Panc1 (cell line): ENCODE results near the gene ODF4. TPM values are rescaled to one million over a fixed set of nuclear protein-coding genes. Genes with fewer than 3 reads are reported as not detected.

Source experiments
- ATAC-seq: fragments of 200-7000 bp; cut with Tn5 transposase; 2 replicates; pipeline ENCODE4 v1.9.1; 2020; ENCODE audit warnings: mild to moderate bottlenecking, moderate library complexity
- BruUV-seq: library from RNA; stranded (reverse); fragments of 400-500 nt; replicated peaks from 2 replicates; lab custom pipeline; 2021; lab: Mats Ljungman, UMichigan
- CTCF ChIA-PET: fragments of 300-600 bp; sonication (Branson Sonifier 250); formaldehyde crosslinking; loops from one replicate; lab custom pipeline; 2022; ENCODE audit warnings: antibody characterized with exemption; lab: Charles Lee
- POLR2A ChIA-PET: fragments of 300-600 bp; sonication (Branson Sonifier 250); formaldehyde crosslinking; loops from one replicate; lab custom pipeline; 2022; ENCODE audit warnings: antibody characterized with exemption; lab: Charles Lee
- DNase-seq: peaks from one replicate; pipeline ENCODE4 v3.0.0-alpha.2; 2010; ENCODE audit warnings: low read depth, low spot score
- H3K27ac ChIP-seq: 2 replicates; pipeline ENCODE4 v1.5.1; 2011; ENCODE audit warnings: mild to moderate bottlenecking, low read length, inconsistent platforms
- H3K27me3 ChIP-seq: fragments of 200-500 bp; sonication (Bioruptor generic); 2 replicates; pipeline ENCODE4 v1.6.0; 2014; ENCODE audit warnings: low read length, inconsistent platforms; ENCODE audit not compliant: control insufficient read depth, insufficient read depth
- H3K36me3 ChIP-seq: fragments of 200-500 bp; sonication (Bioruptor generic); 2 replicates; pipeline ENCODE4 v1.5.1; 2014; ENCODE audit warnings: inconsistent platforms, mild to moderate bottlenecking, low read length, moderate library complexity; ENCODE audit not compliant: control insufficient read depth, insufficient read depth
- H3K4me1 ChIP-seq: 2 replicates; pipeline ENCODE4 v1.5.1; 2011; ENCODE audit warnings: inconsistent platforms, mild to moderate bottlenecking, low read length, moderate library complexity; ENCODE audit not compliant: control insufficient read depth, insufficient read depth
- H3K4me3 ChIP-seq, 2 experiments: 2 replicates each; pipeline ENCODE4 v1.5.1; 2011 to 2012; ENCODE audit warnings: low read depth in 2 of 2, low read length in 2 of 2, mild to moderate bottlenecking in 2 of 2, inconsistent platforms in 1 of 2, moderate library complexity in 1 of 2
- H3K9me3 ChIP-seq: fragments of 200-500 bp; sonication (Bioruptor generic); 2 replicates; pipeline ENCODE4 v1.5.1; 2014; ENCODE audit warnings: low read depth, mild to moderate bottlenecking, inconsistent platforms, low read length, moderate library complexity; ENCODE audit not compliant: control insufficient read depth, insufficient read depth
- POLR2AphosphoS5 ChIP-seq: IDR thresholded peaks from 2 replicates; pipeline ENCODE4 v1.6.1; 2012; ENCODE audit warnings: mild to moderate bottlenecking, low read depth, low read length, moderate library complexity
- SIN3A ChIP-seq: IDR thresholded peaks from 2 replicates; pipeline ENCODE4 v1.6.1; 2012; ENCODE audit warnings: low read depth, mild to moderate bottlenecking, low read length, moderate library complexity, borderline replicate concordance; ENCODE audit not compliant: insufficient read depth
- TCF7L2 ChIP-seq: IDR thresholded peaks from 2 replicates; pipeline ENCODE4 v1.6.1; 2011; ENCODE audit warnings: mild to moderate bottlenecking, low read depth, low read length, inconsistent platforms
- in situ Hi-C: cut with HindIII; loops from 2 replicates; pipeline ENCODE4 v1.10.0; 2016; ENCODE audit warnings: low sequenced_read_pairs, low pct_unique_long_range_greater_than_20kb
- intact Hi-C: fragments of 100-400 bp; cut with micrococcal nuclease; formaldehyde crosslinking; loops from one replicate; pipeline ENCODE4 v1.10.0; 2022; ENCODE audit not compliant: unreplicated experiment
- total RNA-seq: library from RNA; stranded (reverse); gene quantifications from one replicate; pipeline ENCODE4 v1.2.1, GENCODE V29; 2021; ENCODE audit not compliant: unreplicated experiment
- TF ChIP-seq, protein P1 (sequence below), 2 experiments: IDR thresholded peaks; 2 replicates each; pipeline ENCODE4 v1.6.1; 2011 to 2012; ENCODE audit warnings: low read depth in 2 of 2, control low read depth in 1 of 2, low read length in 1 of 2, mild to moderate bottlenecking in 1 of 2, moderate library complexity in 1 of 2; ENCODE audit not compliant: insufficient read depth in 1 of 2
- TF ChIP-seq, protein P2 (sequence below): fragments of 450-650 bp; IDR thresholded peaks from 2 replicates; pipeline ENCODE4 v1.5.1; 2017; ENCODE audit warnings: mild to moderate bottlenecking

The ODF4 gene
- total RNA-seq, 1 experiment from 2014 or later, result not detected

DNA sequence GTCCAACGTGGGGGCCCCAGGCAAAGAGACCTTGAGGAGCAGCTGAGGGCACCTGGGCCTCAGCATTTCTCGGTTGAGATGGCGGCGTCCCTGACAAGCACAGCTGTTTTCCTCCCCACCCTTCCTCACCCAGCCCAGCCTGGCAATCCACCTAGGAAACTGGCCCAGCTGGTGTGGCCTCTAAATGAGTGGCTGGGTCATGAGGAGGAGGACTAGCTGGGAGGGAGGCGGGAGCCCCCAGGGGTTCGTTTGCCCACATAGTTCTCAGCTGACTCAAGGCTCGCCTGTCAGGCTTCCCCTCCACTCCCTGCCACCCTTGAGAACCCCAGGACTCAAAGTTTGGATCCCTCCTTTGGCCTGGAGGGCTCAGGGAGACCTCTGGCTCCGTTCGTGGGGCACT lies 52.1 kb downstream of the ODF4 start:
- peak; percentile 36; the same call in 1 of the 2 replicates for ATAC-seq
- no TSS peak for BruUV-seq

DNA sequence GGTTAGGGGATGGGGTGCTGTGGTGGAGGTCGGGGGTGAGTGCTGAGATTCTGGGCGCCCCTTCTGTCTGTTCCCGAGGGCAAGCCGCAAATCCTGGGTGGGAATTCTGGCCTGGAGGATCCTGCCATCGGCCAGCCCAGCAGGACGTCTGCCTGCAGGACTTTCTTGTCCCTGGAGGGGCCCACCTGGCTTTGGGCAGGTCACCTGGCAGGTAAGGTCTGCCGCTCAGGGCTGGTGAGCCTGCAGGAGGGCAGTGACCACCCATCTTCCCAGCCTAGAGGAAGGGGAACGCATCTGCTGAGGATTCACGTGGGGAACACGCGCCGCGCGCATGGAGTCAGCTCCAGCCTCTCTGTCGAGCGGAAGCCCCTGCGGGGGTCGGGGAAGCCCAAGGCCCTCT lies 52.6 kb downstream of the ODF4 start:
- POLR2A ChIA-PET, result no interaction called here
- CTCF ChIA-PET, result no interaction called here
- in situ Hi-C loops (no loop called here), intact Hi-C loops (no loop called here)
- no peak overlapping the region for H3K27ac ChIP-seq
- no peak overlapping the region for H3K4me3 ChIP-seq
- BruUV-seq, result no TSS peak
- H3K4me1 ChIP-seq, result 0 out of 2 replicates have a peak, but pooled peaks cover 4% of the 10 kb centered on the region
- no peak for TF ChIP-seq SIN3A
- TF ChIP-seq POLR2AphosphoS5, result no peak
- TF ChIP-seq, protein P1, sequence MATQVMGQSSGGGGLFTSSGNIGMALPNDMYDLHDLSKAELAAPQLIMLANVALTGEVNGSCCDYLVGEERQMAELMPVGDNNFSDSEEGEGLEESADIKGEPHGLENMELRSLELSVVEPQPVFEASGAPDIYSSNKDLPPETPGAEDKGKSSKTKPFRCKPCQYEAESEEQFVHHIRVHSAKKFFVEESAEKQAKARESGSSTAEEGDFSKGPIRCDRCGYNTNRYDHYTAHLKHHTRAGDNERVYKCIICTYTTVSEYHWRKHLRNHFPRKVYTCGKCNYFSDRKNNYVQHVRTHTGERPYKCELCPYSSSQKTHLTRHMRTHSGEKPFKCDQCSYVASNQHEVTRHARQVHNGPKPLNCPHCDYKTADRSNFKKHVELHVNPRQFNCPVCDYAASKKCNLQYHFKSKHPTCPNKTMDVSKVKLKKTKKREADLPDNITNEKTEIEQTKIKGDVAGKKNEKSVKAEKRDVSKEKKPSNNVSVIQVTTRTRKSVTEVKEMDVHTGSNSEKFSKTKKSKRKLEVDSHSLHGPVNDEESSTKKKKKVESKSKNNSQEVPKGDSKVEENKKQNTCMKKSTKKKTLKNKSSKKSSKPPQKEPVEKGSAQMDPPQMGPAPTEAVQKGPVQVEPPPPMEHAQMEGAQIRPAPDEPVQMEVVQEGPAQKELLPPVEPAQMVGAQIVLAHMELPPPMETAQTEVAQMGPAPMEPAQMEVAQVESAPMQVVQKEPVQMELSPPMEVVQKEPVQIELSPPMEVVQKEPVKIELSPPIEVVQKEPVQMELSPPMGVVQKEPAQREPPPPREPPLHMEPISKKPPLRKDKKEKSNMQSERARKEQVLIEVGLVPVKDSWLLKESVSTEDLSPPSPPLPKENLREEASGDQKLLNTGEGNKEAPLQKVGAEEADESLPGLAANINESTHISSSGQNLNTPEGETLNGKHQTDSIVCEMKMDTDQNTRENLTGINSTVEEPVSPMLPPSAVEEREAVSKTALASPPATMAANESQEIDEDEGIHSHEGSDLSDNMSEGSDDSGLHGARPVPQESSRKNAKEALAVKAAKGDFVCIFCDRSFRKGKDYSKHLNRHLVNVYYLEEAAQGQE (IDR thresholded peaks at IDR 0.05; ENCODE audit: insufficient read depth in 1 of 2, low read depth in 2 of 2, low read length in 1 of 2), result no peak
- TF ChIP-seq TCF7L2, result no peak
- TF ChIP-seq, protein P2, sequence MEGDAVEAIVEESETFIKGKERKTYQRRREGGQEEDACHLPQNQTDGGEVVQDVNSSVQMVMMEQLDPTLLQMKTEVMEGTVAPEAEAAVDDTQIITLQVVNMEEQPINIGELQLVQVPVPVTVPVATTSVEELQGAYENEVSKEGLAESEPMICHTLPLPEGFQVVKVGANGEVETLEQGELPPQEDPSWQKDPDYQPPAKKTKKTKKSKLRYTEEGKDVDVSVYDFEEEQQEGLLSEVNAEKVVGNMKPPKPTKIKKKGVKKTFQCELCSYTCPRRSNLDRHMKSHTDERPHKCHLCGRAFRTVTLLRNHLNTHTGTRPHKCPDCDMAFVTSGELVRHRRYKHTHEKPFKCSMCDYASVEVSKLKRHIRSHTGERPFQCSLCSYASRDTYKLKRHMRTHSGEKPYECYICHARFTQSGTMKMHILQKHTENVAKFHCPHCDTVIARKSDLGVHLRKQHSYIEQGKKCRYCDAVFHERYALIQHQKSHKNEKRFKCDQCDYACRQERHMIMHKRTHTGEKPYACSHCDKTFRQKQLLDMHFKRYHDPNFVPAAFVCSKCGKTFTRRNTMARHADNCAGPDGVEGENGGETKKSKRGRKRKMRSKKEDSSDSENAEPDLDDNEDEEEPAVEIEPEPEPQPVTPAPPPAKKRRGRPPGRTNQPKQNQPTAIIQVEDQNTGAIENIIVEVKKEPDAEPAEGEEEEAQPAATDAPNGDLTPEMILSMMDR, result no peak
- H3K36me3 ChIP-seq, result no peaks in the 10 kb centered on the region
- no peaks in the 10 kb centered on the region for H3K27me3 ChIP-seq
- ATAC-seq (no peak), DNase-seq (no peak)
- H3K9me3 ChIP-seq, result no peaks in the 10 kb centered on the region

More for the DNA sequence above, 52.1 kb downstream of the ODF4 start:
- in situ Hi-C loops, result no loop called here
- intact Hi-C loops, result no loop called here
- Histone ChIP-seq H3K27me3 (no peaks in the 10 kb centered on the region), H3K4me1 (0 out of 2 replicates have a peak, but pooled peaks cover 4% of the 10 kb centered on the region), H3K4me3 (no peak overlapping the region), H3K27ac (no peak overlapping the region), H3K9me3 (no peaks in the 10 kb centered on the region), H3K36me3 (no peaks in the 10 kb centered on the region)
- ChIA-PET CTCF (no interaction called here), POLR2A (no interaction called here)
- no peak for TF ChIP-seq TCF7L2
- TF ChIP-seq POLR2AphosphoS5, result no peak
- TF ChIP-seq, protein P1 (IDR thresholded peaks at IDR 0.05; ENCODE audit: insufficient read depth in 1 of 2, low read depth in 2 of 2, low read length in 1 of 2), result no peak
- TF ChIP-seq, protein P2, result no peak
- no peak for TF ChIP-seq SIN3A
- no peak for DNase-seq
